ENCODE measurements around the gene SNCAIP.

DNA sequence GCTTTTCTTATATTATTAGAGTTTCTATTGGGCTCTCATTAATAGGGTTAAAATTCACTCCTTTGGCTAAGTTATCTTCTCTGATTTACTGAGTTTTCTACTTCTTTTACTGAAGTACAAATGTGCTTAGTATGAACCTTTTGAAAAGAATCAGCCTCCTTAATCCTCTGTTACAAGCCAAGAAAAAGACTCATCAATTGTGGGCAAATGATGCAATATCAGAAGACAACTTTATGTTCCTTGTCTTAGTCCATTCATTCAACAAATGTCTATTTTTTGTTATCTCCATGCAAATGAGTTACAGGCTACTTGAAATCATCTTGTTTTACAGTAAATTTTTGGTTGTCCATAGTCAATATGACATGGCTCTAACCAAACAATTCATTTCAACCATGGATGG, 40.3 kb downstream of the SNCAIP start:
- TF ChIP-seq, protein P1, sequence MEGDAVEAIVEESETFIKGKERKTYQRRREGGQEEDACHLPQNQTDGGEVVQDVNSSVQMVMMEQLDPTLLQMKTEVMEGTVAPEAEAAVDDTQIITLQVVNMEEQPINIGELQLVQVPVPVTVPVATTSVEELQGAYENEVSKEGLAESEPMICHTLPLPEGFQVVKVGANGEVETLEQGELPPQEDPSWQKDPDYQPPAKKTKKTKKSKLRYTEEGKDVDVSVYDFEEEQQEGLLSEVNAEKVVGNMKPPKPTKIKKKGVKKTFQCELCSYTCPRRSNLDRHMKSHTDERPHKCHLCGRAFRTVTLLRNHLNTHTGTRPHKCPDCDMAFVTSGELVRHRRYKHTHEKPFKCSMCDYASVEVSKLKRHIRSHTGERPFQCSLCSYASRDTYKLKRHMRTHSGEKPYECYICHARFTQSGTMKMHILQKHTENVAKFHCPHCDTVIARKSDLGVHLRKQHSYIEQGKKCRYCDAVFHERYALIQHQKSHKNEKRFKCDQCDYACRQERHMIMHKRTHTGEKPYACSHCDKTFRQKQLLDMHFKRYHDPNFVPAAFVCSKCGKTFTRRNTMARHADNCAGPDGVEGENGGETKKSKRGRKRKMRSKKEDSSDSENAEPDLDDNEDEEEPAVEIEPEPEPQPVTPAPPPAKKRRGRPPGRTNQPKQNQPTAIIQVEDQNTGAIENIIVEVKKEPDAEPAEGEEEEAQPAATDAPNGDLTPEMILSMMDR (IDR thresholded peaks at IDR 0.05; ENCODE audit: insufficient read depth, low read length, poor library complexity, severe bottlenecking): no peak
- TF ChIP-seq EZH2phosphoT487 (conservative IDR thresholded peaks at IDR 0.05; ENCODE audit: low read length): no peak
